Activated CD4-positive, CD25-positive, alpha-beta regulatory T cell treated with anti-CD3 and anti-CD28 coated beads, Interleukin-2, amount 50 U/mL, for 24 hours (primary cell): ENCODE data around the gene TMEM51.

Experiments used
- ATAC-seq, 2 donors: fragments of 150-1000 bp; cut with Tn5 transposase; one replicate each; pipeline ENCODE4 v1.10.0; 2021; ENCODE audit warnings: mild to moderate bottlenecking in 1 of 2, moderate library complexity in 1 of 2

The TMEM51 gene

GRCh38 chr1:15197591-15198447, 44.3 kb downstream of the TMEM51 start:
- no peak for ATAC-seq

DNA sequence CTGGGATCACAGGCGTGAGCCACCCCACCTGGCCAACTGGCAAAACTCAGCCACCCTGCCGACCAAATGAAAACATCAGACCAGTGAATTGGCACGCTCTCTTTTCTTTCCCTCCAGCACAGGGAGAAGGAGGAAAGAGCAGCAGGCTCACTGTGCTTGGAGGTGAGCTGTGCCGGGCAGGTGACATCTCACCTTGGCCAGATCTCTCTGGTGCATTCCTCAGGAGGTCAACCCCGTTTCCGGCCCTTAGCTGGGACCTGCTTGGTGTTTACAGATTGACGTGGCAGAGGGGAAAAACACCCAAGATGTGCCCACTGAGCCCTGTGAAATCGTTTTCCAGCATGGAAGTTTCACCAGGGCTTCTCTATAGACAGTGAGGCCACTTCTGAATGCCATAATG, 45.1 kb downstream of the TMEM51 start:
- no peak for ATAC-seq

- ATAC-seq = no peak
These were observed 47.7 kb downstream of the TMEM51 start for GRCh38 chr1:15201221-15201620.

DNA sequence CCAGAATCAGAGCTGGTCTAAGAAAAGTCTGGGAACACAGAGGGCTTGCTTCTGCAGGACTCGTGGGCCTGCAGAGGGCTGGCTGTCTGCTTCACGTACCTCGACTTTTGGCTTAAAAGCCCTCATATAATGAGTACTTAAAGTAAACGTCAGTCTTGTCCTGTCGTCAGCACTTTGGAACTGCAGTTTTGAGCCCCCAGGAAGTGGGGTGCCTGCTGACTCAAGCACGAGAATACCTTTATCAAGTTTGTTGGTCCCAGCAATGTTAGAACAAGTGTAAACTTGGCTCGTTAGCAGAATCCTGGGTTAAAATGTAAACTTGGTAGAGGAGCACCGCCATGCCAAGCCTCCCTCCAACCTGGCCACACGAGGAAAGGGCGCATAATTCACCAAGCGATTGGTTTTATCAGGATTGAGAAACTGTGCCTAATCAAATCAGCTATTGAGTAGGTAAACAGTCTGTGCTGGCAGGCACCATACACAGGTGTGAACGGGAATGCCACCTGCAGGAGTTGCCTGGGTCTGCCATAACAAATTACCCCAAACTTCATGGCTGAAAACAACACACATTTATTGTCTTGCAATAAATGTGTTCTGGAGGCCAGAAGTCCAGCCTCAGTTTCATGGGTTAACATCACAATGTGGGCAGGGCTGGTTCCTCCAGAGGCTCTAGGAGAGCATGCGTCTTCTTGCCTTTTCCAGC, 48.5 kb downstream of the TMEM51 start:
- no peak for ATAC-seq

DNA sequence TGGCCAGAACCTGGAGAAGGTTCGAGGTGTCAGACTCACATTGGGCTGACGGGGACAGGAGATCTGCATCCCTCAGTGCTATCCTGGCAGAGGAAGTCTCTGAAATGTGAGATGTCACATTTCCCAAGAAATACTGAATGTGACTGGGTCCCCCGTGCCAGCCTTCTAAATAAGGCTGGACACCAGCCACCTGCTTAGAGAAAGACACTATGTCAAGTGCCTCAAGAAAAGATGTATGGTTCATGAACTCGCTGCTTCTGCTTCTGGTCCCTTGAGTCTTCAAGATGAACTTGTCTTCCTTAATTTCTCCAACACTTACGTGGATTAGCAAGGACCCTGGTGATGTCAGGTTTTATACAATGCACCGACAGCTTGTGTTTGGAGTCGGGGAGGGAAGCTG, 51.4 kb downstream of the TMEM51 start:
- ATAC-seq = no peak

- ATAC-seq = no peak
These were observed 52.2 kb downstream of the TMEM51 start for GRCh38 chr1:15205586-15206346.

GRCh38 chr1:15206418-15207030, 53.0 kb downstream of the TMEM51 start:
- ATAC-seq = no peak

- no peak for ATAC-seq
These were observed 53.7 kb downstream of the TMEM51 start for GRCh38 chr1:15207031-15207828.

DNA sequence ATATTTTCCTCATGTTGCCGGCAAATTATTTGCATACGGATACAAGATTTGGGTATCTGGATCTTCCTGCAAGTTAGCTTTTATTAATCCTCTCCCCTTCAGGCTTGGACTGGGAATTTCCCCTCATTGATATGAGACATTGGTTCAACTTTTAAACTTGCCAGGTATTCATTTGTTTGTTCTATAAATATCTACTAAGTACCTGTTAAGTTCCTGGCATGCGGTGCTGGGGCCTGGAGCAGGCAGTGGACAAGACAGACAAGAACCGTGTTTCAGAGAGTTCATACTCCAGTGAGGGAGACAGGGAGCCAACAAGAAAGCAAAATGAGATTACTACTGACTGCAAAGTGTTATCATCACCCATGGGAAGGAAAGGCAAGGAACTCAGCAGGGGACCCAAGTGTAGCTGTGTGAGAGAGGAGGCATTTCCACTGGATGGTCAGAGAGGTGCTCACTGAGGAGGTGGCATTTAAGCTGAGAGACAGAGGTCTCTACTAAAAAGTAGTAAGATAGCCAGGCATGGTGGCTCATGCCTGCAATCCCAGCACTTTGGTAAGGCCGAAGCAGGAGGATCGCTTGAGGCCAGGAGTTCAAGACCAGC, 54.4 kb downstream of the TMEM51 start:
- ATAC-seq = no peak

DNA sequence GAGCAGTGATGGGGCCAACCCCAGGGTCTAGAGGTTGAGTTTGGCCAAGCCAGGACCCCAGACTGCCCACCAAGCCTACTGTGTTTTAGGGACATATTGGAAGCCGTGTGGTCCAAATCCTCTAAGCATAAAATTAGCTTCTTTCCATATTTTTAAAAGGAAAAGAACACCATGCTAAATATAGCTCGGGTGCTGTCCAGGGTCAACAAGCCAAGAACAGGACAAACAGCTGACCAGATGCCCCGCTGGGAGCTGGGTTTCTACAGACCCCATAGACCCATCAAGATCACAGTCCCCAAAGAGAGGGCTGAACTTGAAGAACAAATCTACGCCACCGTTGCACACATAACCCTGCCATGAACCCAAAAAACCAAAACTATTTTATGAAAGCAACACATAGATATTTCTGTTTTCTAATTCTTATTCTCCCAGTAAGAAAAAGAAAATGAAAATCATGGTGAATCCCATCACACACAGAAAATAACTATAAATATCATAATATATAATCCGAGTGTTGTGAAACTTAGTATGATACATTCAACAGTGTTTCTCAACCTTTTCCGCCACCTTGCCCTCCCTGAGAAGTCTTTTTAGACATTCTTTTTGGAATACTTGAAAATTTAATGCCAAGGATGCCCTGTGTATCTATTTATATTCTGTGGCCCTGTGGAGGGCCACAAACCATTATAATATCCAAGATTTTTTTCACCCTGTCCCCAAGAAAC, 57.3 kb downstream of the TMEM51 start:
- no peak for ATAC-seq

- ATAC-seq = no peak
These were observed 57.9 kb downstream of the TMEM51 start for GRCh38 chr1:15211424-15211823.

GRCh38 chr1:15212216-15212953, 58.8 kb downstream of the TMEM51 start:
- no peak for ATAC-seq

DNA sequence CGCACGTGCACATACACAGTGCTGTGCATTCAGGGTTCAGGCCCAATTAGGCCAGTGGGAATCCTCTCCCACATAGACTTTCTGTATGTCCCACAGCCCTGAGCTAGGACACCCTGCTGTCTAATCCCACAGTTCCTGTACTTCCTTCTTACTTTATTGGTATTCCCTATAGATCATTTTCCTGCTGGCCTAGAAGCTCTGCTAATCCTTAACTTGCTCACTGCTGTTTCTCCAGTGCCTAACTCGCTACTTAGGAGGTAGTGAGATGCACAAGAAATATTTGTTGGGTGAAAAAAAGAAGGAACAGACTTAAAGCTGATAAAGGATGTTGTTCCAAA, 59.4 kb downstream of the TMEM51 start:
- ATAC-seq = no peak

- no peak for ATAC-seq
These were observed 59.8 kb downstream of the TMEM51 start for GRCh38 chr1:15213341-15213821.

GRCh38 chr1:15214527-15214926, 61.0 kb downstream of the TMEM51 start:
- ATAC-seq = no peak

GRCh38 chr1:15215116-15215515, 61.6 kb downstream of the TMEM51 start:
- ATAC-seq = no peak

DNA sequence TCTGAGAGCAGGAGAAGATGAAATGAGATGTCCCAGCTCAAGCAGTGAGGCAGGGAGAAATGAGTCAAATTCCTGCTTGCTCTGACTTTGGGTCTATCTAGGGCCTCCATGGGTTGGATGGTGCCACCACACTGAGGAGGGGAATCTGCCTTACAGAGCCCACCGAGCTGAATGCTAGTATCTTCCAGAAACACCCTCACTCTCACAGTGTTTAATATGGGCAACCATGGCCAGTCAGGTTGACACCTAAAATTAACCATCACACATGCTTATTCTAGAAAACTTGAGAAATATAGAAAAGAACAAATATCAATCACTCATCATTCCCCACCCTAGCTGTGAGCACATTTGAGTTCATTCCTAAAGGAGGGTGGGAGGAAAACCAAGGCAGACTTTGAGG, 64.1 kb downstream of the TMEM51 start:
- no peak for ATAC-seq

- ATAC-seq = no peak
These were observed 65.0 kb downstream of the TMEM51 start for GRCh38 chr1:15218287-15219279.
